CD4-positive, alpha-beta T cell (primary cell): ENCODE data around the gene EIPR1. TPM values are rescaled to one million over a fixed set of nuclear protein-coding genes. Genes with fewer than 3 reads are reported as not detected.

Experiments used
- ATAC-seq: fragments of 200-7000 bp; cut with Tn5 transposase; one replicate; pipeline ENCODE4 v1.10.0; 2022; ENCODE audit warnings: mild to moderate bottlenecking; ENCODE audit not compliant: poor library complexity
- CTCF ChIA-PET: fragments of 350-600 bp; sonication (Branson Sonifier 250); formaldehyde crosslinking; loops from one replicate; lab custom pipeline; 2021; ENCODE audit warnings: antibody characterized with exemption, inconsistent platforms; lab: Charles Lee
- POLR2A ChIA-PET: fragments of 350-600 bp; sonication (Branson Sonifier 250); formaldehyde crosslinking; loops from one replicate; lab custom pipeline; 2021; ENCODE audit warnings: antibody characterized with exemption, inconsistent platforms; lab: Charles Lee
- DNase-seq, 14 experiments: peaks; one replicate each; pipeline ENCODE4 v3.0.0-alpha.2; 2013 to 2020; ENCODE audit warnings: mixed read lengths in 2 of 14
- H3K27ac ChIP-seq, 2 donors: one replicate each; pipeline versions ENCODE4 v1.5.1 to v1.7.0; 2013; ENCODE audit warnings: low read length in 2 of 2, low read depth in 1 of 2, mild to moderate bottlenecking in 1 of 2
- H3K27me3 ChIP-seq, 2 experiments: 1 replicate in 1 of 2; 2 replicates in 1 of 2; pipeline versions ENCODE4 v1.6.1 to v1.7.0; 2013; ENCODE audit warnings: low read length in 2 of 2, control low read depth in 1 of 2, mild to moderate bottlenecking in 1 of 2, moderate library complexity in 1 of 2; ENCODE audit not compliant: insufficient read depth in 2 of 2, control insufficient read depth in 1 of 2
- H3K36me3 ChIP-seq: one replicate; pipeline ENCODE4 v1.6.1; 2013; ENCODE audit warnings: low read length, control low read depth; ENCODE audit not compliant: insufficient read depth
- H3K4me1 ChIP-seq: one replicate; pipeline ENCODE4 v1.6.1; 2013; ENCODE audit warnings: low read length, control low read depth; ENCODE audit not compliant: insufficient read depth
- H3K4me3 ChIP-seq: one replicate; pipeline ENCODE4 v1.5.1; 2013; ENCODE audit warnings: mild to moderate bottlenecking, low read length, moderate library complexity
- H3K9me3 ChIP-seq, 2 experiments: 1 replicate in 1 of 2; 2 replicates in 1 of 2; pipeline versions ENCODE4 v1.6.1 to v1.7.0; 2013; ENCODE audit warnings: low read length in 2 of 2, mild to moderate bottlenecking in 2 of 2, control low read depth in 1 of 2, moderate library complexity in 1 of 2; ENCODE audit not compliant: control insufficient read depth in 1 of 2, insufficient read depth in 1 of 2
- H3K27ac Mint-ChIP-seq: one replicate; pipeline ENCODE4 v1.8.0; 2020; ENCODE audit warnings: mixed read lengths
- H3K27me3 Mint-ChIP-seq: one replicate; pipeline ENCODE4 v1.8.0; 2021; ENCODE audit warnings: mixed read lengths
- H3K36me3 Mint-ChIP-seq: one replicate; pipeline ENCODE4 v1.8.0; 2021; ENCODE audit warnings: low read depth, mixed read lengths
- H3K4me1 Mint-ChIP-seq: one replicate; pipeline ENCODE4 v1.8.0; 2021; ENCODE audit warnings: low read depth, mixed read lengths
- H3K4me3 Mint-ChIP-seq: one replicate; pipeline ENCODE4 v1.8.0; 2020; ENCODE audit warnings: mild to moderate bottlenecking, mixed read lengths
- H3K9me3 Mint-ChIP-seq: one replicate; pipeline ENCODE4 v1.8.0; 2020; ENCODE audit warnings: mixed read lengths
- CTCF ChIP-seq: fragments of 200-600 bp; IDR thresholded peaks from one replicate; pipeline ENCODE4 v1.8.0; 2022; ENCODE audit warnings: antibody characterized with exemption, mild to moderate bottlenecking
- intact Hi-C, 2 experiments: fragments of 100-400 bp; cut with DNase I in 1 of 2; cut with micrococcal nuclease in 1 of 2; formaldehyde crosslinking; loops; one replicate each; pipeline versions ENCODE4 v1.15.1 to v1.9.0; 2023 to 2025; cut with DNase I, micrococcal nuclease
- total RNA-seq, 174 experiments: library from RNA in 2 of 174; stranded (reverse) in 2 of 174; gene quantifications; one replicate each; pipeline ENCODE4 v1.2.3 and lab custom pipeline; 2021 to 2026

EIPR1 gene
- total RNA-seq, 2 experiments from 2014 or later = 11.0 to 12.4 TPM

- no peak for ATAC-seq
These were observed 22.6 kb downstream of the EIPR1 start for GRCh38 chr2:3354986-3355385.

GRCh38 chr2:3349211-3349693, 28.4 kb downstream of the EIPR1 start:
- Mint-ChIP-seq H3K27me3 (no peaks in the 10 kb centered on the region), H3K27ac (no peak overlapping the region), H3K9me3 (peaks cover 4% of the 10 kb centered on the region), H3K36me3 (peaks cover 79% of the 10 kb centered on the region), H3K4me3 (no peak overlapping the region), H3K4me1 (no peaks in the 10 kb centered on the region)
- Histone ChIP-seq H3K27ac (no peak overlapping the region), H3K4me1 (no peaks in the 10 kb centered on the region), H3K36me3 (peaks cover 54% of the 10 kb centered on the region), H3K4me3 (no peak overlapping the region), H3K27me3 (no peaks in the 10 kb centered on the region), H3K9me3 (peaks cover 0 to 4% of the 10 kb centered on the region in 2 experiments)
- CTCF ChIA-PET = no interaction called here
- no peak for TF ChIP-seq CTCF
- POLR2A ChIA-PET = no interaction called here
- ATAC-seq = no peak
- intact Hi-C loops = no loop called here
- DNase-seq = no peak

More at GRCh38 chr2:3354986-3355385, 22.6 kb downstream of the EIPR1 start:
- peaks cover 3% of the 10 kb centered on the region for H3K4me1 ChIP-seq
- ChIA-PET POLR2A (no interaction called here), CTCF (no interaction called here)
- Mint-ChIP-seq H3K27me3 (no peaks in the 10 kb centered on the region), H3K36me3 (peaks cover 56% of the 10 kb centered on the region), H3K4me3 (no peak overlapping the region), H3K9me3 (peaks cover 4% of the 10 kb centered on the region), H3K27ac (no peak overlapping the region), H3K4me1 (peaks cover 8% of the 10 kb centered on the region)
- intact Hi-C loops = no loop called here
- no peak for TF ChIP-seq CTCF
- no peak overlapping the region for H3K27ac ChIP-seq
- H3K4me3 ChIP-seq = no peak overlapping the region
- peaks cover 35% of the 10 kb centered on the region for H3K36me3 ChIP-seq
- H3K9me3 ChIP-seq = no peaks in the 10 kb centered on the region
- no peaks in the 10 kb centered on the region for H3K27me3 ChIP-seq
- DNase-seq = no peak

- intact Hi-C loops = no loop called here
- Mint-ChIP-seq H3K36me3 (peaks cover 74% of the 10 kb centered on the region), H3K4me3 (no peak overlapping the region), H3K9me3 (peaks cover 4% of the 10 kb centered on the region), H3K27me3 (no peaks in the 10 kb centered on the region), H3K27ac (no peak overlapping the region), H3K4me1 (no peaks in the 10 kb centered on the region)
- TF ChIP-seq CTCF = no peak
- no peak overlapping the region for H3K4me3 ChIP-seq
- no peaks in the 10 kb centered on the region for H3K27me3 ChIP-seq
- H3K27ac ChIP-seq = no peak overlapping the region
- H3K36me3 ChIP-seq = peaks cover 52% of the 10 kb centered on the region
- peaks cover 0 to 4% of the 10 kb centered on the region in 2 experiments for H3K9me3 ChIP-seq
- ATAC-seq = no peak
- POLR2A ChIA-PET = no interaction called here
- CTCF ChIA-PET = no interaction called here
- no peaks in the 10 kb centered on the region for H3K4me1 ChIP-seq
- no peak for DNase-seq
These were observed 28.9 kb downstream of the EIPR1 start for GRCh38 chr2:3348767-3349166.
